ENCODE data around the gene CRIP2. TPM values are rescaled to one million over a fixed set of nuclear protein-coding genes. Genes with fewer than 3 reads are reported as not detected.

CRIP2 gene
- total and polyA plus RNA-seq, 9 donors = 0.35 to 242 (median 47.8) TPM

DNA sequence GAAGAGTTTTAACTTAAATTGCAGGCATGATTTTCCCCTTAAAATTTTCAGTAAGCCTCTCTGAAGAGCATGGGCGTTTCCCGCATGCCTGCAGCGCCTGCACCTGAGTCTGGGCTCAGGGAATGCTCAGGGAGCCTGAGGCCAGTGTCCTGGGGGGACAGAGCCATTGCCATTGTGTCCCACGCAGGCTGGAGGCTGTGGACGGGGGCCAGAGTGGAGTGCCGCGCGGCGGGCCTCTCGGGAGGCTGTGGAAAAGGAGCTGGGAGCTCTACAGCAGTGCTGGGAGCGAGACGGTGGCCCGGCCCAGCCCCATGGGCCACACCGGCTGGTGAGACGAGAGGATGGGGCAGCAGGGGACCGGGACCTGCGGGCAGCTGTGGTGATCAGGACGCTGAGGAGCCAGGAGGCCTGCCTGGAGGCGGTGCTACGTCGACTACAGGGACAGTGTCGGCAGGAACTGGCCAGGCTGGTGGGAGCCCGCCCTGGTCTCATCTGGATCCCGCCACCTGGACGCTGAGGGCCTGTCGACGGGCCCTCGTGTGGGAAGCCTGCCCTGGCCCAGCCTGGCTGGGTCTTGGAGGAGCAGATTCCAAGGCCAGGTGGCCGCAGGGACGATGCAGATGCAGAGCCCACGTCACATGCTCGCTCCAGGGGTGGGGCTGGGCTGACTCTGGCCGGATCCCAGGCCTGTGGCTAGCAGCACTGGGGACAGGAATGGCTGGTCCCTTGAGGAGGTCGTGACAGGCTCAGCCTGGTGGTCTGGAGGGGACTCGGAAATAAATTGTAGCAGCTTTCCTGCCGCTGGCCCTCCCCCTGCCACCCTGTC lies 24.0 kb downstream of the CRIP2 start:
- Histone ChIP-seq H3K27ac (no peak overlapping the region), H3K27me3 (no peaks in the 10 kb centered on the region), H3K4me3 (no peak overlapping the region), H3K36me3 (no peaks in the 10 kb centered on the region), H3K4me1 (ENCODE audit: insufficient read depth) (no peaks in the 10 kb centered on the region), H3K9me3 (no peaks in the 10 kb centered on the region)
- intact Hi-C loops (cut with DNase I) = loop anchor here in 1 of 4 donors (10.0 kb wide), 1 partner anchor 404 kb away; no protein-coding TSS in a partner anchor
- 80 to 89% (median 83%) methylated on average over 36 of the region's 36 CpGs for WGBS, 3 donors
- TF ChIP-seq EP300 (IDR thresholded peaks at IDR 0.05) (no peak), POLR2A (IDR thresholded peaks at IDR 0.05) (no peak)
- TF ChIP-seq, protein P1, sequence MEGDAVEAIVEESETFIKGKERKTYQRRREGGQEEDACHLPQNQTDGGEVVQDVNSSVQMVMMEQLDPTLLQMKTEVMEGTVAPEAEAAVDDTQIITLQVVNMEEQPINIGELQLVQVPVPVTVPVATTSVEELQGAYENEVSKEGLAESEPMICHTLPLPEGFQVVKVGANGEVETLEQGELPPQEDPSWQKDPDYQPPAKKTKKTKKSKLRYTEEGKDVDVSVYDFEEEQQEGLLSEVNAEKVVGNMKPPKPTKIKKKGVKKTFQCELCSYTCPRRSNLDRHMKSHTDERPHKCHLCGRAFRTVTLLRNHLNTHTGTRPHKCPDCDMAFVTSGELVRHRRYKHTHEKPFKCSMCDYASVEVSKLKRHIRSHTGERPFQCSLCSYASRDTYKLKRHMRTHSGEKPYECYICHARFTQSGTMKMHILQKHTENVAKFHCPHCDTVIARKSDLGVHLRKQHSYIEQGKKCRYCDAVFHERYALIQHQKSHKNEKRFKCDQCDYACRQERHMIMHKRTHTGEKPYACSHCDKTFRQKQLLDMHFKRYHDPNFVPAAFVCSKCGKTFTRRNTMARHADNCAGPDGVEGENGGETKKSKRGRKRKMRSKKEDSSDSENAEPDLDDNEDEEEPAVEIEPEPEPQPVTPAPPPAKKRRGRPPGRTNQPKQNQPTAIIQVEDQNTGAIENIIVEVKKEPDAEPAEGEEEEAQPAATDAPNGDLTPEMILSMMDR (IDR thresholded peaks at IDR 0.05) = no peak
- no peak for DNase-seq

DNA sequence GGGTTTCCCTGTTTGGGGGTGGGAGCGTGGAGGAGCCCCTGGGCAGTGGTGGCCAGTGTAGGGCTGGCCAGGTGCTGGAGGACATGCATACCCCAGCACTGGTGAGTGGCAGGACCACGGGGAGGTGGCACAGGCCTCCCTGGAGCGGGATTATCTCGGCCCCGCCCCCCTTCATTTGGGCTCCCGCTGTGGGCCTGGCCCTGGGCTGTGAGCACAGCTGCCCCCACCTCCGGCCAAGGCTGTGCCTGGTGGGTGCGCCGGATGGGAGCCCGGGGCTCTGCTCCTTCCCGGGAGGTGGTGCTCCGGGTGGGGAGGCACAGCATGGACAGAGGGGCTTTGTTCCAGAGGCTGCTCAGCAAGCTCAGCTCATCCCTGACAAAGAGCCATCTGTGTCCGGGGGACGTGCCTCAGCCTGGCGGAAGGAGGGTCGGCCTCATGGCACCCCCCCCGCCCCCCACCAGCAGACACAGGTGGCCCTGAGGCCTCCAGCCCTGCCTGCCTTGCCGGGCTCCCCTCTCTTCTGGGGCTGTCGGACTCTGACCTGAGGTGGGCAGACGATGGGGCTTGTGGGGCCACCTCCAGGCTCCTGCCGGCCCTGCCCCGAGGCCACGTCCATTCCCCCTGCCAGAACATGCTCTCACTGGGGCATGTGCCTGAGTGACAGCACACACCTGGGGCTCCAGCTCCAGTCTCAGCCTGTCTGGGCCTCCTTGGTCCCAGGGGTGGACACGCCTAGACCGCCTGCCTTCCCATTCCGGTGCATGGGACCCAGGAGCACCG lies 24.8 kb downstream of the CRIP2 start:
- no peak for DNase-seq
- Histone ChIP-seq H3K36me3 (no peaks in the 10 kb centered on the region), H3K27me3 (no peaks in the 10 kb centered on the region), H3K4me3 (no peak overlapping the region), H3K27ac (no peak overlapping the region), H3K9me3 (no peaks in the 10 kb centered on the region), H3K4me1 (ENCODE audit: insufficient read depth) (no peaks in the 10 kb centered on the region)
- intact Hi-C loops (cut with DNase I) = loop anchor here in 1 of 4 donors (10.0 kb wide), 1 partner anchor 405 kb away; no protein-coding TSS in a partner anchor
- TF ChIP-seq EP300 (IDR thresholded peaks at IDR 0.05) (no peak), POLR2A (IDR thresholded peaks at IDR 0.05) (no peak)
- TF ChIP-seq, protein P1 (IDR thresholded peaks at IDR 0.05) = no peak
- WGBS, 3 donors = 52 to 64% (median 62%) methylated on average over 23 to 27 of the region's 27 CpGs

DNA sequence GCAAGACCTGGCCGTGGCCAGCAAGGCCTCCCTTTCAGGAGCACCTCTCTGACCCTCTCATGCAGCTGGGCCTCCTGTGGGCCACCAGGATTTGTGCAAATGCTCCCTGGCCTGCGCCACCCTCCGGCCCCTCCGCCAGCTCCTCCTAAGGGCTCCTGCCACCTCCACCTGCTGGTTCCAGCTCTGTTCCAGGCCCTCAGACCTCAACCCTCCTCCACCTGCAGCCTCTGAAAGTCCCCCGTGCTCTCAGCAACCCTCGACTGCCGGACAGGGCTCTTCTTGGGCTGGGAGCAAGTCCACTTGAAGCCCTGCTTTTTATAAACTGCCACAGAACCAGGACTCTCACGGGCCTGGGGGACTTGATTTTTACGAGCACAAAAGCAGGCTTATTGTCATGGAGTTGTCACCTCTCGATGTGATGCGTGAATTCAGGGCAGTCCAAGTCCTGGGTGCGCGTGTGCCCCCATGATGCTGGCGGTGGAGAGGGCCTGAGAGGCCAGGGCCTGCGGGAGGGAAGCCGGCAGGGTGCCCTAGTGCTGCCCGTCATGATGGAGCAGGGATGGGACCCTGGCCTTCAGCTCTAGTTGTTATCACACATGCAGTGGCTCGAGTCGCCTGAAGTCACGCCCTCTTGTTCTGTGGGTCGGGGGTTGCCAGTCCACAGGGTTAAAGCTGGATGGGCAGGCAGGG lies 25.6 kb downstream of the CRIP2 start:
- DNase-seq = no peak
- no peak overlapping the region for H3K27ac ChIP-seq
- no peaks in the 10 kb centered on the region for H3K4me1 ChIP-seq (ENCODE audit: insufficient read depth)
- no peaks in the 10 kb centered on the region for H3K9me3 ChIP-seq
- TF ChIP-seq, protein P1 (IDR thresholded peaks at IDR 0.05) = no peak
- TF ChIP-seq EP300 (IDR thresholded peaks at IDR 0.05) = no peak
- TF ChIP-seq POLR2A (IDR thresholded peaks at IDR 0.05) = no peak
- WGBS, 3 donors = 80 to 85% (median 83%) methylated on average over 17 to 21 of the region's 21 CpGs
- intact Hi-C loops (cut with DNase I) = no loop called here
- H3K27me3 ChIP-seq = no peaks in the 10 kb centered on the region
- no peaks in the 10 kb centered on the region for H3K36me3 ChIP-seq
- H3K4me3 ChIP-seq = no peak overlapping the region

DNA sequence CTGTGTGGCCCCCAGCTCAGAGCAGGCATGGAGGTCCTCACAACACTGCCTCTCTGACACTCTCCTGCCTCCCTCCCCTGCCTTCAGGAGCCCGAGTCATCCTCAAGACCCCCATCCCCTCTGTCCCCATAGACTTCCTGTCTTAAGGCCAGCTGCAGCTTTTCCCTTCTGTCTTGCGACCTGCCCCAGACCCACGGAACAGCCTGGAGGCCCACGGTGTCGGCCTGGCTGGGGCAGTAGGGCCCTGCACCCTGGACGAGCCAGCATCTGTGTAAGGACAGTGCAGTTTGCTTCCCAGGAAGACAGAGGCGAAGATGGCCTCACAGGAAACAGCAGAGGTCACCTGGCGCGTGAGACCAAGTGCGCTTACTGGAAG lies 26.1 kb downstream of the CRIP2 start:
- Histone ChIP-seq H3K27ac (no peak overlapping the region), H3K36me3 (no peaks in the 10 kb centered on the region), H3K27me3 (no peaks in the 10 kb centered on the region), H3K9me3 (no peaks in the 10 kb centered on the region), H3K4me1 (ENCODE audit: insufficient read depth) (no peaks in the 10 kb centered on the region), H3K4me3 (no peak overlapping the region)
- DNase-seq = no peak
- intact Hi-C loops (cut with DNase I) = no loop called here
- WGBS, 3 donors = 69 to 72% (median 69%) methylated on average over 10 of the region's 10 CpGs
- no peak for TF ChIP-seq POLR2A (IDR thresholded peaks at IDR 0.05)
- TF ChIP-seq, protein P1 (IDR thresholded peaks at IDR 0.05) = no peak
- TF ChIP-seq EP300 (IDR thresholded peaks at IDR 0.05) = no peak

All from ovary (tissue), 9 donors.